Astrocyte of the cerebellum (primary cell): ENCODE measurements around the gene UBE2K.

Source experiments
- DNase-seq: peaks from one replicate; pipeline ENCODE4 v3.0.0-alpha.2; 2011; ENCODE audit warnings: low read depth
- H3K4me3 ChIP-seq: 2 replicates; pipeline ENCODE4 v1.5.1; 2011; ENCODE audit warnings: mild to moderate bottlenecking, low read depth, low read length, moderate library complexity
- CTCF ChIP-seq: IDR thresholded peaks from 2 replicates; pipeline ENCODE4 v1.5.1; 2012; ENCODE audit warnings: low read length, low read depth, moderate library complexity, mild to moderate bottlenecking; ENCODE audit errors: missing control alignments
- in situ Hi-C: cut with HindIII; loops from 2 replicates; pipeline ENCODE4 v1.10.0; 2017; ENCODE audit warnings: low sequenced_read_pairs

The UBE2K gene

GRCh38 chr4:39706741-39707511, 9.0 kb downstream of the UBE2K start:
- no peak for TF ChIP-seq CTCF
- H3K4me3 ChIP-seq = no peak overlapping the region
- in situ Hi-C loops = no loop called here
- DNase-seq = no peak

DNA sequence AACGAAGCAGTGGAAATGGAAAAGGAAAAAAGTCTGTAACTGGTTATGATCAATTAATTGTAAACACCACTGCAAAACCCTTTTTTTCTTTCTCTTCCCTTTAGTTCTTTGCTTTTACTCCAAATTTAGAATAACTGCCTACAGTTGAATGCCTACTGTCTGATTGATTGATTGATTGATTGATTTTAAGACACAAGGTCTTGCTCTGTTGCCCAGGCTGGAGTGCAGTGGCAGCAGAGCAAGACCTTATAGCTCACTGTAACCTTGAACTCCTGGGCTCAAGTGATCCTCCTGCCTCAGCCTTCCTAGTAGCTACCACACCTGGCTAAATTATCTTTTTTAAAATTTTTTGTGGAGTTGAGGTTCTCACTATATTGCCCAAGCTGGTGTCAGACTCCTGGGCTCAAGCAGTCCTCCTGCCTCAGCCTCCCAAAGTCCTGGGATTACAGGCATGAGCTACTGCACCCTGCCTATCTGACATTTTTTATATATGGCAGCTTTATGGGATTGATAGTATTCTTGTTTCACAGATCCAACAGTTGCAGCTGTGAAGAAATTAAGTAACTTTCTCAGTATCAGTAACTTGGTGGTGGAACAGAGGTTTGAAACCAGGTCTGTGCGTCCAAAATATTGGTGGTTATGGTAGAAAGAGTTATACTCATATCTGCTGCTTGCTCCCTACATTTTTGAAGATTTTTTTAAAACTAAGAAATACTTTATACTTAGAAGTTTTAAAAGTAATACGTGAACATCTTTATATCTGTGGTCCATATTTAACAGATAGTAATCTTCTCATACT, 12.4 kb downstream of the UBE2K start:
- DNase-seq = no peak
- no peak for TF ChIP-seq CTCF
- no peak overlapping the region for H3K4me3 ChIP-seq
- in situ Hi-C loops = no loop called here

DNA sequence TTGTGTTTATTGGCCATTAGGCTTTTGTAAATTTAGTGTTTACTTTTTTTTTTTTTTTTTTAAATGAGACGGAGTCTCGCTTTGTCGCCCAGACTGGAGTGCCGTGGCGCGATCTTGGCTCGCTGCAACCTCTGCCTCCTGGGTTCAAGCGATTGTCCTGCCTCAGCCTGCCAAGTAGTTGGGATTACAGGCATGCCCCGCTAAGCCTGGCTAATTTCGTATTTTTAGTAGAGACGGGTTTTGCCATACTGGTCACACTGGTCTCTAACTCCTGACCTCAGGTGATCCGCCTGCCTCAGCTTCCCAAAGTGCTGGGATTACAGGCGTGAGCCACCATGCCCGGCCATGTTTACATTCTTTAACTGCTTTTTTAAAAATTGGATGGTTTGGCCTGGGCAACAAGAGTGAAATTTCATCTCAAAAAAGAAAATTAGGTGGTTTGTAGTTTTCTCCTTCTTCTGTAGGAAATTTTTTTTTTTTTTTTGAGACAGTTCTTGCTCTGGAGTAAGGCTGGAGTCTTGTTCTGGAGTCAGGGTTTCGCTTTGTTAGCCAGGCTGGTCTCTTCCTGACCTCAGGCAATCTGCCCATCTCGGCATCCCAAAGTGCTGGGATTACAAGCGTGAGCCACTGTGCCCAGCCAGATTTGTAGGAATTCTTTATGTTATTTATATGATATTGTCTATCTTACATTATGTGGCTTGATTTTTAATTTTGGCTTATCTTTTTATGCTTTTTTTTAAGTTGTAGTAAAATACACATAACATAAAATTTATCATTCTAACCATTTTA, 15.1 kb downstream of the UBE2K start:
- no peak for TF ChIP-seq CTCF
- in situ Hi-C loops = no loop called here
- no peak overlapping the region for H3K4me3 ChIP-seq
- no peak for DNase-seq

DNA sequence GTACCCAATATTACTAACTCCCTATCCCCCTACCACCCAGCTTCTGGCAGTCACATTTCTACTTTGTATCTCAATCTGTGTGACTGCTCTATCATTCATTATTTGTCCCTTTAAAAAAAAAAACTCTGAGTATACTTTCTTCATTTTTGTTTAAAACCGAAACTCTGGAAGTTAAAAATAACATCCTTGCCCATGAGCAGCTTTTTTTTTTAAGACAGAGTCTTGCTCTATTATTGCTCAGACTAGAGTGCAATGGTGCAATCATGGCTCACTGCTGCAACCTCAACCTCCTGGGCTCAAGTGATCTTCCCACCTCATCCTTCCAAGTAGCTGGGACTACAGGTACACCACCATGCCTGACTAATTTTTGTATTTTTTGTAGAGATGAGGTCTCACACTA, 15.8 kb downstream of the UBE2K start:
- no peak overlapping the region for H3K4me3 ChIP-seq
- no peak for TF ChIP-seq CTCF
- in situ Hi-C loops = no loop called here
- DNase-seq = no peak

DNA sequence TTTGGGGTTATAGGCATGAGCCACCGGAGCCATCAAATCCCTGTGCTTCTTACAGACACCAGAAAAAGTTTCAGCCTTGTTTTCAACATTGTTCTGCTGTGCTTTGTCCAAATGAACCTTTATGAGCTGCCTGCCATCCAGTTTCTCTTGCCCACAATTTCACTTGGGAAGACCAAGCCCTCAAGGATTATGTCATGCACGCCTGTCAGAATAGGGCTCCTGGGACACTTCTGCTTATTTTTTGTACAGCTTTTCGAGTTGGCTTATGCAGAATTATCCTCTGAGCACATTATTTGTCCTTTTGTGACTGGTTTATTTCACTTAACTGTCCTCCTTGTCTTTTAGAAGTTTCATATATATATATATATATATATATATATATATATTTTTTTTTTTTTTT, 16.2 kb downstream of the UBE2K start:
- H3K4me3 ChIP-seq = no peak overlapping the region
- in situ Hi-C loops = no loop called here
- no peak for TF ChIP-seq CTCF
- DNase-seq = no peak

GRCh38 chr4:39715788-39716187, 17.9 kb downstream of the UBE2K start:
- TF ChIP-seq CTCF = no peak
- no peak for DNase-seq
- in situ Hi-C loops = no loop called here
- no peak overlapping the region for H3K4me3 ChIP-seq
